ENCODE measurements around the gene FIGN.

Gene FIGN

GRCh38 chr2:163736433-163737189 is 803 bp upstream of the FIGN start:
- no peak for DNase-seq (ENCODE audit: low read depth in 2 of 2)

- no peak for DNase-seq (ENCODE audit: low read depth in 2 of 2)
Measured at GRCh38 chr2:163734881-163735684, 725 bp downstream of the FIGN start.

- DNase-seq (ENCODE audit: low read depth in 2 of 2), result no peak
Measured at GRCh38 chr2:163734401-163734800, 1.4 kb downstream of the FIGN start.

- no peak for DNase-seq (ENCODE audit: low read depth in 2 of 2)
Measured at GRCh38 chr2:163733956-163734355, 1.9 kb downstream of the FIGN start.

- DNase-seq (ENCODE audit: low read depth in 2 of 2), result no peak
Measured at GRCh38 chr2:163733301-163733938, 2.4 kb downstream of the FIGN start.

- no peak for DNase-seq (ENCODE audit: low read depth in 2 of 2)
Measured at GRCh38 chr2:163732727-163733126, 3.1 kb downstream of the FIGN start.

- DNase-seq (ENCODE audit: low read depth in 2 of 2), result no peak
Measured at GRCh38 chr2:163731735-163732134, 4.1 kb downstream of the FIGN start.

GRCh38 chr2:163730556-163730955 is 5.3 kb downstream of the FIGN start:
- no peak for DNase-seq (ENCODE audit: low read depth in 2 of 2)

GRCh38 chr2:163729636-163730273 is 6.1 kb downstream of the FIGN start:
- DNase-seq (ENCODE audit: low read depth in 2 of 2), result no peak

- no peak for DNase-seq (ENCODE audit: low read depth in 2 of 2)
Measured at GRCh38 chr2:163723881-163724280, 11.9 kb downstream of the FIGN start.

GRCh38 chr2:163723348-163723747 is 12.5 kb downstream of the FIGN start:
- DNase-seq (ENCODE audit: low read depth in 2 of 2), result no peak

GRCh38 chr2:163719331-163719730 is 16.5 kb downstream of the FIGN start:
- no peak for DNase-seq (ENCODE audit: low read depth in 2 of 2)

- no peak for DNase-seq (ENCODE audit: low read depth in 2 of 2)
Measured at GRCh38 chr2:163717993-163718680, 17.7 kb downstream of the FIGN start.

GRCh38 chr2:163717515-163717914 is 18.3 kb downstream of the FIGN start:
- no peak for DNase-seq (ENCODE audit: low read depth in 2 of 2)

- DNase-seq (ENCODE audit: low read depth in 2 of 2), result no peak
Measured at GRCh38 chr2:163716101-163716500, 19.7 kb downstream of the FIGN start.

- no peak for DNase-seq (ENCODE audit: low read depth in 2 of 2)
Measured at GRCh38 chr2:163715668-163716067, 20.1 kb downstream of the FIGN start.

- DNase-seq (ENCODE audit: low read depth in 2 of 2), result no peak
Measured at GRCh38 chr2:163715199-163715598, 20.6 kb downstream of the FIGN start.

GRCh38 chr2:163713534-163714311 is 22.1 kb downstream of the FIGN start:
- DNase-seq (ENCODE audit: low read depth in 2 of 2), result no peak

GRCh38 chr2:163711699-163712098 is 24.1 kb downstream of the FIGN start:
- no peak for DNase-seq (ENCODE audit: low read depth in 2 of 2)

GRCh38 chr2:163711258-163711657 is 24.6 kb downstream of the FIGN start:
- DNase-seq (ENCODE audit: low read depth in 2 of 2), result no peak

- no peak for DNase-seq (ENCODE audit: low read depth in 2 of 2)
Measured at GRCh38 chr2:163709270-163709669, 26.5 kb downstream of the FIGN start.

Measured in stimulated activated CD8-positive, alpha-beta memory T cell treated with anti-CD3 and anti-CD28 coated beads, Interleukin-7, amount 100 ng/mL, for 1 hour (primary cell).